ENCODE results near the gene ACOT13.
"Not testable (repeated sequence)": the region's sequence is repeated elsewhere in the genome, so short reads cannot be mapped to it uniquely, and the experiment has no call there.

Gene ACOT13

DNA sequence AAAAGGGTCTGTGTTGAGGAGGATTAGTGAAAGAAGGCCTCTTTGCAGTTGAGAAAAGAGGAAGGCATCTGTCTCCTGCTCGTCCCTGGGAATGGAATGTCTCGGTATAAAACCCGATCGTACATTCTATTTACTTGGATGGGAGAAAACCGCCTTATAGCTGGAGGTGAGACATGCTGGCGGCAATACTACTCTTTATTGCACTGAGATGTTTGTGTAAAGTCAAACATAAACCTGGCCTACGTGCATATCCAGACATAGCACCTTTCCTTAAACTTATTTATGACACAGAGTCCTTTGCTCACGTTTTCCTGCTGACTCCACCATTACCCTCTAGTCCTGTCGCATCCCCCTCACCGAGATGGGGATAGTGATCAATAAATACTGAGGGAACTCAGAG lies 4.6 kb upstream of the ACOT13 start:
- no peak for DNase-seq (ENCODE audit: low read depth)

DNA sequence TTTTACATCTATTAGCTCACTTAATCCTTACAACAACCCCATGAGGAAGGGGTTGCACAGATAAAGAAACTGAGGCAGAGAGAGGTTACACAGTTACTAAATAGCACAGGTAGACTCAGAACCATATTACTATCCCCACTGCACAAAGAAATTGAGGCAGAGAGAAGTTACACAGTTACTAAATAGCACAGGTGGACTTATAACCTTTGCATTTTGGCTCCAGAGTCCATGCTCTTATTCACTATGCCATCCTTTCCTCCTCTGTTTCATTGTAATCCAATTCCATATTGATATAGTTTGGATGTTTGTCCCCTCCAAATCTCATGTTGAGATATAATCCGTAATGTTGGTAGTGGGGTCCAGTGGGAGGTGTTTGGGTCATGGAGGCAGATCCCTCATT lies 3.7 kb upstream of the ACOT13 start:
- DNase-seq (ENCODE audit: low read depth): no peak

DNA sequence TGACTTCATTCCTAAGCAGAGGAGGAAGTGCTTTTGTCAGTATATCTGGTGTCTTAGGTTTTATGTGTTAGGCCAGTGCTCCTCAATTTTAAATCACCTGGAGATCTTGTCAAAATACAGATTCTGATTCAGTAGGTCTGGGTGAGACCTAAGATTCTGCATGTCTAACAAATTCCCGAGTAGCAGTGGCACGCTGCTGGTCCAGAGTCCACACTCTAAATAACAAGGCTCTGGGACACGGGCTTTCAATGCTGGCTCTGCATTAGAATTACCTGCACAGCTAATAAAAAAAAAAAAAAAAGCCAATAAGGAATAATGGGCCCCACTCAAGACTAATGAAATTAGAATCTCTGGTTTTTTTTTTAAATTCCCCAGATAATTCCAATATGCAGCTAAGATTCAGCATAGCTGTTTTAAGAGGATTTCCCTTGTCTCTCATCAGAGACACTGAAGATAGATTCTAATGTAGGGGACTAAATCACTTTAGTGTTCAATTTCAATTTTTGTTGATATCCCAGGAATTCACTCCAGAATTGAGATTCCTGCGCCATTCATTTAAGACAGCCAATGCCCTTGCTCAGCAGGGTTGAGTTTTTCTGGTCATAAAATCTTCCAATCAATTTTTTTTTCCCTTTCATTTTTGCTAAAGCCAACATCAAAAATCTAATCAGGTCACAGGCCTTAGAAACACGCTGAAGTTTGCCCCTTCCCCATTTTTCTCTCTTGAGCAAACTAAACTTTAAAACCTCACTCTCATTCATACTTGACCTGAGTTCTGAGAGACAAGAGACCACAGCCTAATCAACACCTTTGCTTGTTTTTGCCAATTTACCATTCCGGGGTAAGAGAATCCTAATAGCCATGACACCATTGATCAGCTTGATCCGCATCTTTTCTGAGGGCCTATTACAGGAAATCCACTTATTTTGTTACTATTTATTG lies 2.6 kb upstream of the ACOT13 start:
- no peak for DNase-seq (ENCODE audit: low read depth)

DNA sequence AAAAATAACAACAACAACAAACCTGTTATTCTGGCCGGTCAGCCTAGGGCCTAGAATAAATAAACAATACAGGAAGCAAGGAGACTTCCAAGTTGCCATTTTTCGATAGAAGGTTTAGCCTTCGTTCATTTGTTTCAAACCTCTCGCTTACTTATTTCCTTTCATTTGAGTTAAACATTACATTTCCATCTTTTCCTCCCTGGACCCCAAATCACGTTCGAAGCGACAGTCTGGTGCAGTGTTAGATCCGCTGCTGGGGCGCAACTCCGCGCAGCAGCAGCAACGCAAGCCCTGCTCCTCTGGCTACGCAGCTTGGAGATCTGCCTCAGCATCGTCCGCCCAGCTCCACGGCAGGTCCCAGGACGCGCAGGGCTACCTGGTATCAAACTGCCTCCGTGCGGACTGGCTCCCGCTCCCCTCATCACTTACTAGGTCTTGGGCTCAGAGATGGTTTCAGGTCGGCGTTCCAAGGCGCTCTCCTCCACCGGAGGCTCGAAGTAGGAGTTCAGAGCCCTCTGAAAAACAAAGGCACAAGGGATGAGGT lies 708 bp upstream of the ACOT13 start:
- DNase-seq (ENCODE audit: low read depth): no peak

DNA sequence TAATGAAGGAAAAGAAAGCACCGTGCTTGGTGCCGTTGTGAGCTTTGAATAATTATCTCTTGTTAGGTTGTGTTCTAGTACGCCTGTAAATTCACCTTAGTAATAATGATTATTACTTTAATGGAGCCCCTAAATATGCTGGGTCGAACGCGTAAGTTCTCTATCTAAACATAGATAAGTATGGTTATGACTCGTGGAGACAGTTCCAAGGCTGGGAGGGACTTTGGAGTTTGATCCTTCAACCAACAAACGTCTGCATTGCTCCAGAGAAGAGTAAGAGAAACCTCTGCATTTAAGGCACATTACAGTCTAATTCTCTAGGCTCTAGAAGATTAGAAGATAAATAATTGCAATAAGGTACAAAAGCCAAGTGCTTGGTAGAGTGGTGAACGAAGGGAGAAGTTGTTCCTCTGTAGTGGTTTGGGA lies 514 bp downstream of the ACOT13 start:
- peak; percentile 23 for DNase-seq (ENCODE audit: low read depth)

DNA sequence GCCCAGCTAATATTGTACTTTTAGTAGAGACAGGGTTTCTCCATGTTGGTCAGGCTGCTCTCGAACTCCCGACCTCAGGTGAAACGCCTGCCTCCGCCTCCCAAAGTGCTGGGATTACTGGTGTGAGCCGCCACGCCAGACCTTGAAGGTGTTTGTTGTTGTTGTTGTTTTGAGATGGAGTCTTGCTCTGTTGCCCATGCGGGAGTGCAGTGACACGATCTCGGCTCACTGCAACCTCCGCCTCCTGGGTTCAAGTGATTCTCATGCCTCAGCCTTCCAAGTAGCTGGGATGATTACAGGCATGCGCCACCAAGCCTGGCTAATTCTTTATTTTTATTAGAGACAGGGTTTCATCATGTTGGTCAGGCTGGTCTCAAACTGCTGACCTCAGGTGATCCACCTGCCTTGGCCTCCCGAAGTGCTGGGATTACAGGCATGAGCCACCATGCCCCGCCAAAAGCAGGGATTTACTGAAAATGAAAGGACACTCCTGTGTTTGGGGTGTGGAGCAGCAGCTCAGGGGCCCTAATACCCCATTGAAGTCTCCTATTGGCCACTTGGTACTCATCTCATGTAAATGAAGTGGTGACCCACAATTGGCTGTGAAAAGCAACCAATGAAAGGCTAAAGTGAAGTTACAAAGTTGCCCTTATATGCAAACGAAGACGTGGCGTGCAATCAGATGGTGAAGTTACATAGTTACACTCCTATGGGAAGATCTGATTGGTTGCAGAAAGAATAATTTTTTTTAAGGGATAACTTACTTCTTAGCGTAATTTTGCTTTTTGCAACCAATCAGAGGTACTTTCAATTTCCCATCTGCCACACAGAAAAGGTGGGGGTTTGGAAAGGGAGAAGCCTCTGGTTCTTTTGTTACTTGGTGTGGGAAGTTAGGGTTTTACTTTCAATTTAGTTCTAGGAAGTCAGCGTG lies 1.5 kb downstream of the ACOT13 start:
- DNase-seq (ENCODE audit: low read depth): not testable (repeated sequence)

DNA sequence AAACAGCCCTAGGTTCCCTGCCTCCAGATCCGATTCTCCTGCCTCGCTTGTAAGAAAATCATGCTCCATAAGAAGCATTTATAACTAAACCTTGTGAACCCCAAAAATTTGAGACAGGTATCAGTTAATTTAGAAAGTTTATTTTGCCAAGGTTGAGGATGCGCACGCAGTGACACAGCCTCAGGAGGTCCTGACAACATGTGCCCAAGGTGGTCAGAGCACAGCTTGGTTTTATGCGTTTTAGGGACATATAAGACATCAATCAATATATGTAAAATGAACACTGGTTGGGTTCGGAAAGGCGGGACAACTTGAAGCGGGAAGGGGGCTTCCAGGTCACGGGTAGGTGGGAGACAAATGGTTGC lies 2.1 kb downstream of the ACOT13 start:
- DNase-seq (ENCODE audit: low read depth): no peak

DNA sequence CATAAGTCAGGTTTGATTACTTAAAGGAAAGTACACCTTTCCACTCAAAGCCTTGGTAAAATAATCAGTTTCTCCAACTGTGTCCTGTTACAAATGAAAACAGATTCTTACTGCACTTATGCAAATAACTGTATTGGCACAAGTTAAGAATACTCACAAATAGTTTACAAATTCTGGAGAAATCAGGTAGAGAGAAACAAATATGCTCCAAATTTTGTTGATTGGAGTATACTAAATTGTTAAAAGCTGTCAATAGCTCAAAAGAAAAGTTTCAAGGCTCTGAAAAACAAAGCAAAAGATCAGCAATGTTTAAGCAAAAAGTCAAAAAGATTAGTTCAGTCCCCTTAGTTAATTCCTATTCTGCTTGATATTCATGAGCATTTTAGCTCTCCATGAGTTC lies 3.6 kb downstream of the ACOT13 start:
- not testable (repeated sequence) for DNase-seq (ENCODE audit: low read depth)

DNA sequence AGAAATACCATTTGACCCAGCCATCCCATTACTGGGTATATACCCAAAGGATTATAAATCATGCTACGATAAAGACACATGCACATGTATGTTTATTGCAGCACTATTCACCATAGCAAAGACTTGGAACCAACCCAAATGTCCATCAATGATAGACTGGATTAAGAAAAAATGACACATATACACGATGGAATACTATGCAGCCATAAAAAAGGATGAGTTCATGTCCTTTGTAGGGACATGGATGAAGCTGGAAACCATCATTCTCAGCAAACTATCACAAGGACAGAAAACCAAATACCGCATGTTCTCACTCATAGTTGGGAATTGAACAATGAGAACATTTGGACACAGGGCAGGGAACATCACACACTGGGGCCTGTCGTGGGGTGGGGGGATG lies 4.2 kb downstream of the ACOT13 start:
- not testable (repeated sequence) for DNase-seq (ENCODE audit: low read depth)

DNA sequence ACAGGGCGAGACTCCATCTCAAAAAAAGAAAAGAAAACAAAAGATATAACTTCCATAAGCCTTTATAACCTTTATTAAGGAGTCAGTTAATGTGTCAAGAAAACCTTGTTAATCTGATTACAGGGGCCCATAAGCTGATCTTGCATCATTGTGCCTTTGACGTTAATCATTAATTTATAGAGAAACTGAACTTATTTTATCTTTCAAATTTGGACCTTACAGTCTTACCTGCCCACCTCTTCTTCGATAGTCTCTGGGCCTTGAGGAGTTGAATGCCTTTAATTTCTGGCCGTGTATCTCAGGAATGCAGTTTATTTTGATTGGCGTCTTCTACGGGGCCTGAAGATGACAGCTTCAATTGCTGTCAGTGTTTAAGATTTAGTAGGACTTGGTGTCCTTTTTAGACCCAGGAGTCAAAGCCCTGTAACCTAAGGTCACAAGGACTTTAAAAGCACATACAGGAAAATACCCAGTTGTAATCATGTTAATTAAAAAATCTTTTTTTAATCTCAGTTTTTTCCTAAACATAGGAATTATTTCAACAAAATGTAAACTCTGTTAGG lies 5.8 kb downstream of the ACOT13 start:
- DNase-seq (ENCODE audit: low read depth): no peak

DNA sequence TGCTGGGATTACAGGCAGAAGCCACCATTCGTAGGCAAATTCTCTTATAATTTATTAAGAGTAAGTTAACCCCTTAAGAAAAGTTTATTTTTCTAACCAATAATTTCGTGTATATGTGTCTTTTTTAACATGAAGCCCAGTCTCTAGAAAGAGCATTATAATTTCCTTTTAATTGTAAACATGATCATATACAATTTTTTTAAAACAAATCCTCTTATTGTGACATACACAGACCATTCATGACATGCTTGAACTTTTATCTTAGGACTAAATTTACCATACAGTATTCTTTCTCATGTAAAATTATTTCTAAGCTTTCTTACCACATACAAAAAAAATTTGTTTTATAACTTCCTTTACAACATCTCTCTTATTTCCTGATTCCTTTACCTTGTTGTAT lies 6.7 kb downstream of the ACOT13 start:
- DNase-seq (ENCODE audit: low read depth): no peak

DNA sequence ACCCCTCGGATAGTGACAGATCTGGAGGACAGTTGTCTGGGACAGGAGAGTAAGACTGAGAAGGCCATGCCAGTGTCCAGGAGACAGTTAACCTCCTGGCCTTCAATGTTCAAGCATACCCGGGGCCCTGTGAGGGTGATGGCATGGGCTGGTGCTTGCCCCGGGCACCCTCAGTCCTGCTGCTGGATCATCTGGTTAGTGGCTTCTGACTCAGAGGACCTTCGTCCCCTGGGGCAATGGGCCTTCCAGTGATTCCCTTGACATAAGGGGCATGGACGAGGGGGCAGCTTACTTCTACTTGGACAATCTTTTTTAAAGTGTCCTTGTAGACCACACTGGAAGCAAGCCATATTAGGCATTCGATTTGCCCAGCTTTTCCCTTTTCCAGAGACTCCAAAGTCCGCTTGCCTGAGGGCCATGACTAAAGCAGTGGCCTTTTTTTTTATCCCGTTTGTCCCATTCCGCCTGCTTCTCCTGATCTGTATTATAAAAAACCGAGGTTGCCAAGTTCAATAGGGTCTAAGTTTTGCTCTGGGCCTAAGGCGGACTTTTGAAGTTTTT lies 12.0 kb downstream of the ACOT13 start:
- DNase-seq (ENCODE audit: low read depth): not testable (repeated sequence)

DNA sequence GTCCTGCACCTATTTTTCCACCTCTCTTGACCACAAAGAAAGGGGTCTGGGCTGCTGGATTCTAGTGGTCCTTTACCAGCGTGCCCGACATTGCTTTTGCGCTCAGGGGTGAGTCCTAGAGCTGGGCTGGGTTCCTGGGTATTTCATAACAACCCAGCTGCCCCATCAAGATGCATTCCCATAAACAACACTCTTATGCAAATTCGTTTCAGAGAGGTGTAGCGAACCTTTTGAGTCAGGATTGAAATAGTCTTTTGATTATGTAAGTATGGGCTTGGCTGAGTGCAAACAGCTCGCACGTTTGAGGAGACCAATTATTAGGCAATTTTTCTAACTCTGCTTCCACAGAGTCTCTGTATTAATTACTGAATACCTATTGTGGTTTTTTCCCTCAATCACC lies 13.7 kb downstream of the ACOT13 start:
- no peak for DNase-seq (ENCODE audit: low read depth)

DNA sequence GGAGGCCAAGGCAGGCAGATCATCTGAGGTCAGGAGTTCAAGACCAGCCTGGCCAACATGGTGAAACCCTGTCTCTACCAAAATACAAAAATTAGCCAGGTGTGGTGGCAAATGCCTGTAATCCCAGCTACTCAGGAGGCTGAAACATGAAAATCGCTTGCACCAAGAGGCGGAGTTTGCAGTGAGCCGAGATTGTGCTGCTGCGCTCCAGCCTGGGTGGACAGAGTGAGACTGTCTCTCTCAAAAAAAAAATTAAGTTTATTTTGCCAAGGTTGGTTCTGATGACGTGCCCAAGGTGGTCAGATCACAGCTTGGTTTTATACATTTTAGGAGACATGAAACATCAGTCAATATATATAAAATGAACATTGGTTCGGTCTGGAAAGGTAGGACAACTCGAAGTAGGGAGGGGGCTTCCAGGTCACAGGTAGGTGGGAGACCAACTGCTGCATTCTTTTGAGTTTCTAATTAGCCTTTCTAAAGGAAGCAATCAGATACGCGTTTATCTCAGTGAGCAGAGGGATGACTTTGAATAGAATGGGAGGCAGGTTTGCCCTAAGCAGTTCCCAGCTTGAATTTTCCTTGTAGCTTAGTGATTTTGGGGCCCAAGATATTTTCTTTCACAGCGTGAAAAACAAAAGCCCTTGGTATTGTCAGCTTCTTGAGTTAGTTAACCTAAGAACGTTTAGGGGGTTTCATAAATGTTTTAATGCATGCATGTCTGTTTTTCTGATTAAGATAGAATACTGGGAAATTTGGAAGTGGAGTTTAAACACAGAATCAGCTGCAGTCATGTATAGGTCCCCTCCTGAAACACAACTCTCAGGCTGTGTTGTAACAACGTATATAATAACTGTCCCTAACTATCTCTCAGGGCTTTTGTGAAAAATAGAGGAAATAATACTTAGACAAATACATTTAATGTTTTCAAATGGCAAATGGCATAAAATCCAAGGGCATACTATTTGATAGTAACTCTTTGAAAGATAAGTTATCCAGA lies 16.7 kb downstream of the ACOT13 start:
- no peak for DNase-seq (ENCODE audit: low read depth)

DNA sequence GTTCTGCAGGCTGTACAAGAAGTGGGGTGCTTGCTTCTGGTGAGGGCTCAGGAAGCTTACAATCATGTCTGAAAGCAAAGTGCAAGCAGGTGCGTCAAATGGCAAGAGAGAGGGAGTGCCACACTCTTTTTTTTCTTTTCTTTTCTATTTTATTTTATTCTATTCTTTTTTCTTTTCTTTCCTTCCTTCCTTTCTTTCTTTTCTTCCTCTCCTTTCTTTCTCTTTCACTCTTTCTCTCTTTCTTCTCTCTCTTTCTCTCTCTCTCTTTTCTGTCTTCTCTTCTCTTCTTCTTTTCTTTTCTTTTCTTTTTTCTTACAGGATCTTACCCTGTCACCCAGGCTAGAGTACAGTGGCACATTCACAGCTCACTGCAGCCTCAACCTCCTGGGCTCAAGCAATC lies 19.5 kb downstream of the ACOT13 start:
- DNase-seq (ENCODE audit: low read depth): no peak

DNA sequence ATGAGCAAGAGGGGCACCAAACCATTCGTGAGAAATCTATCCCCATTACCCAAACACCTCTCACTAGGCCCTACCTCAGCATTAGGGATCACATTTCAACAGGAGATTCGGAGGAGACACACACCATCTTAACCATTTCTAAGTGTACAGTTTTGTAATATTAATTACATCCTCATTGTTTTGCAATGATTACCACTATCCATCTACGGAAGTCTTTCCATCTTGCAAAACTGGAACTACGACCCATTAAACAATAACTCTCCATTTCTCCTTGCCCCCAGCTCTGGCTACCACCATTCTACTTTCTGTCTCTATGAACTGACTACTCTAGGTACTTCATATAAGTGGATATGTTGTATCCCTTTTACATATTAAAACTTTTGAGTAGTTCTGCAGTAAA lies 20.1 kb downstream of the ACOT13 start:
- DNase-seq (ENCODE audit: low read depth): no peak

DNA sequence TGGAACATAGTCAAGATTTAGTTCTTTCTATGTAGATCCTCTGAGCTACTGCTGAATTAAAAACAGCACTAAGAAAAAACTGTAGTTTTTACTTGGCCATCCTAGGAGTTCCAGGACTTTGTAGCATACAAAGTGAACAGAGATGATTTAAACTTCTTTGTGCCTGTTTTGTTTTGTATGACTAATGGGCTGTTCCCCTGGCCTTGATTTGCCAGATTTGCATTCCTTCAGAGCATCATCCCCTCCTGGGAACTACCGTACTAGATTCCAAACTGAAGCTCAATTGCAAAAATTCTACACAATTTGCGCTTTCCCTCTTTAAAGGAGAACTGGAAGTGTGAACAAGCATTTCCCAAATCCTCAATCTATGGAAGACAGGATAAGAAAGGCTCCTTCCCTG lies 23.1 kb downstream of the ACOT13 start:
- no peak for DNase-seq (ENCODE audit: low read depth)

DNA sequence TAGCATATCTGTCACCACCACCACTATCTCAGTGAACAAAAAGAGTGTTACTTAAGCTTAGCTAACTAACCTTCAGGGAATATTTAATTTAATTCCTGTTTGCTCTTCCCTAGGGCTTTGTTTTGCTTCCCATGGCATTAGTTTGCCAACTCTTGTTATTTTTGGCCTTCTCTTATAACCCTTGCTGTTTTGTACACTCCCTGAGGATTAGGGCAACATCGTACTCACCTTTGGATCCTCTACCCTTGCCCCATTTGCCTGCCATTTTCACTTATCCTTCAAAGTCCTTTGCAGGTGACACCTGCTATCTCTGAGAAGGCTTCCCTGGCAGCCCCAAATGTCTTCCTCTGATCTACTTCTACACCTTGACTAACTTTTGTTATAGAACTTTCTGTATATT lies 23.7 kb downstream of the ACOT13 start:
- DNase-seq (ENCODE audit: low read depth): no peak

DNA sequence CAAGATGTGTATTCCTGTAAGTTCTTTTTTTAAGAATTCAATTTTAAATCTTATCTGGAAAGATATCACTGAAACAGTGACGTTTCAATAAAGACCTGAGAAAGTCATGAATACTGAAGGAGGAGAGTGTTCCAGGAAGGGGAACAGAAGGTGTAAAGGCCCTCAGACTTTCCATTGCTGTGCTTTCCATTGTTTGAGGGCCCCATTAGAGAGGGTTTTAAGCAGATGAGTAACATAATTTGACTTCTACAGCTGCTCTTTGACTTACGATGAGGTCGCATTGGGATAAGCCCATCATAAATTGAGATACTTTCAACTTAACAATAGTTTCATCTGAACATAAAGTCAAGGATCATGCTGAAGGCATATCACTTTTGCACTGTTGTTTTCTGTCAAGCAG lies 24.7 kb downstream of the ACOT13 start:
- DNase-seq (ENCODE audit: low read depth): no peak

DNA sequence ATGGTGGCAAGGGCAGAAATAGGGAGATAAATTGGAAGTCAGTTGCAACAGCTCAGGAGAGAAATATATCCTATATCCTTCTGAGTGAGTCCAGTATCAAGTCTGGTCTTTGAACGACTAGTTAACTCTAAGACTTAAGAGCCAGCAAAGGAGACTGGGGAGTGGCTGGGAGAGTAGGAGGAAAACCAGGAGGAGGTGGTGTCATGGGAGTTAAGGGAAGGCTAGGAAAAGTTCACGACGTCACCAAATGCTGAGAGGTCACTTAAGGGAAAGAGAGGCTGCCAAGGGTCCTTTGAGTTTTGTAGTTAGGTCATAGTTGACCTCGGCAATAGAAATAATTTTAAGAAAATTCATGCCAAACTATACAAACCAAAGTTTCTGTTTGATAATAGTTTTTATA lies 25.1 kb downstream of the ACOT13 start:
- no peak for DNase-seq (ENCODE audit: low read depth)

DNA sequence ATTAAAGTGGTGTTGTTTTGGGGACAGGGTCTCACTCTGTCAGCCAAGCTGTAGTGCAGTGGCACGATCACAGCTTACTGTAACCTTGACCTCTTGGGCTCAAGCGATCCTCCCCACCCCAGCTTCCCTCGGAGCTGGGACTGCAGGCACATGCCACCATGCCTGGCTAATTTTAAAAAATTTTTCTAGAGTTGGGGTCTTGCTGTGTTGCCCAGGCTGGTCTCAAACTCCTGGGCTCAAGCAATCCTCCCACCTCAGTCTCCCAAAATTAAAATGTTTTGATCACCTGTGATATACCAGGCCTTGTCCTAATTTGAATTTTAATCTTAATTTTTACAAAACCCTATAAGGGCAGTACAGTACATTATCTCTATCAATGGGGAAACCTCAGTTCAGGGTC lies 25.5 kb downstream of the ACOT13 start:
- DNase-seq (ENCODE audit: low read depth): no peak
